Sigmoid colon (tissue), 4 donors: ENCODE data around the gene LAG3.

ENCODE experiments used
- CTCF ChIP-seq, 4 experiments: fragments of 450-650 bp in 3 of 4; fragments of 200-600 bp in 1 of 4; IDR thresholded peaks; one replicate each; pipeline ENCODE4 v1.5.1; 2016 to 2019; ENCODE audit warnings: antibody characterized with exemption in 4 of 4, mild to moderate bottlenecking in 3 of 4, moderate library complexity in 2 of 4
- EP300 ChIP-seq, 4 donors: sonication (generic); formaldehyde crosslinking; IDR thresholded peaks; one replicate each; pipeline ENCODE4 v1.6.1; 2017; ENCODE audit warnings: antibody characterized with exemption in 4 of 4
- POLR2A ChIP-seq, 2 donors: fragments of 450-650 bp; IDR thresholded peaks; one replicate each; pipeline ENCODE4 v1.6.1; 2016; ENCODE audit warnings: antibody characterized with exemption in 2 of 2, mild to moderate bottlenecking in 2 of 2, moderate library complexity in 2 of 2
- POLR2AphosphoS5 ChIP-seq, 4 donors: sonication (generic); formaldehyde crosslinking; IDR thresholded peaks; one replicate each; pipeline ENCODE4 v1.6.1; 2017; ENCODE audit warnings: antibody characterized with exemption in 4 of 4

DNA sequence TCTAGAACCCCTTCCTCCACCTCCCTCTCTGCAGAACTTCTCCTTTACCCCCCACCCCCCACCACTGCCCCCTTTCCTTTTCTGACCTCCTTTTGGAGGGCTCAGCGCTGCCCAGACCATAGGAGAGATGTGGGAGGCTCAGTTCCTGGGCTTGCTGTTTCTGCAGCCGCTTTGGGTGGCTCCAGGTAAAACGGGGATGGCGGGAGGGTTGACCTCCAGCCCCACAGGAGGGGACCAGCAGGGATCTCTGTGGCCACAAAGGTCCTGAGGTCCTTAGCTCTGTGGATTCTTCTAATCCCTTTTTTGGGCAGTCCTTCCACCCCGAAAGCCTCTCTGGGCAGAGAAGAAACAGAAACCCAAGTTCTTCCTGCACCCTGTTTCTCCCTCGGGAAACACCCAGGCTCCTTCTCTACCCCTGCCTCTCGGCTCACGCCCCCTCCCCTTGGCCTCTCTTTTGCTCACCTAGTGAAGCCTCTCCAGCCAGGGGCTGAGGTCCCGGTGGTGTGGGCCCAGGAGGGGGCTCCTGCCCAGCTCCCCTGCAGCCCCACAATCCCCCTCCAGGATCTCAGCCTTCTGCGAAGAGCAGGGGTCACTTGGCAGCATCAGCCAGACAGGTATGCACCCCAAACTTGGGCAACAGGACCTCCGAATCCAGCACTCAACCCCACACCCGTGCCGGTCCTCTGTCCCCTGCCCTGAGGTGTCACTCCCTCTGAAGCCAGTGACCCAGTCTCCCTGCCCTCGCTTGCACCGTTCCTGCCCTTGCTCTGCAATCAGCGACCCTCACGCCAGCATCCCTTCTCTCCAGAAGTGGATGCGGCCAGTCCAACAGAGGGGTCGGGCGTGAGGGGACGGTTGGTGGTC lies 638 bp downstream of the LAG3 start:
- no peak for TF ChIP-seq EP300 (IDR thresholded peaks at IDR 0.05)
- TF ChIP-seq CTCF (IDR thresholded peaks at IDR 0.05) = no peak
- no peak for TF ChIP-seq POLR2A (IDR thresholded peaks at IDR 0.05)
- TF ChIP-seq POLR2AphosphoS5 (IDR thresholded peaks at IDR 0.05) = no peak
